ENCODE results near the gene APBA2. TPM values are rescaled to one million over a fixed set of nuclear protein-coding genes. Genes with fewer than 3 reads are reported as not detected.
A peak's percentile ranks its signal among the peaks of the same experiment; 100 is the strongest.

The APBA2 gene
- total RNA-seq, 1 donor from 2014 or later = 5.3 TPM

DNA sequence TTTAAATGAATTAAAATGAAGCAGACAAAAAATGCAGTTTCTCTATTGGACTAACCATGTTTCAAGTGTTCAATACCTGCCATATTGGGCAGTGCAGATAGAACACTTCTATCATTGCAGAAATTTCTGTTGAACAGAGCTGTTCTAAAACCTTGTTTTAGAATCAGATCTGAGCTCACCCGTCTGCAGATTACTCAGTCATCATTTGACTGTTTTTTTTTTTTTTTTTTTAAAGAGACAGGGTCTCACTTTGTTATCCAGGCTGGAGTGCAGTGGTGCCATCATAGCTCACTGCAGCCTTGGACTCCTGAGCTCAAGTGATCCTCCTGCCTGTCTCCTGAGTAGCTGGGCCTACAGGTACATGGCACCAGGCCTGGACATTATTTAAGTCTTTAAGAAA, 128.7 kb downstream of the APBA2 start:
- FAIRE-seq = no peak
- Histone ChIP-seq H3K27me3 (ENCODE audit: control insufficient read depth, insufficient read depth, low read length) (no peaks in the 10 kb centered on the region), H3K36me3 (ENCODE audit: control insufficient read depth, insufficient read depth, low read length) (no peaks in the 10 kb centered on the region), H3K4me3 (ENCODE audit: low read depth, low read length) (no peak overlapping the region)
- TF ChIP-seq CTCF (IDR thresholded peaks at IDR 0.05; ENCODE audit: insufficient read depth, low read length, severe bottlenecking) = no peak
- DNase-seq (ENCODE audit: low read depth) = no peak

DNA sequence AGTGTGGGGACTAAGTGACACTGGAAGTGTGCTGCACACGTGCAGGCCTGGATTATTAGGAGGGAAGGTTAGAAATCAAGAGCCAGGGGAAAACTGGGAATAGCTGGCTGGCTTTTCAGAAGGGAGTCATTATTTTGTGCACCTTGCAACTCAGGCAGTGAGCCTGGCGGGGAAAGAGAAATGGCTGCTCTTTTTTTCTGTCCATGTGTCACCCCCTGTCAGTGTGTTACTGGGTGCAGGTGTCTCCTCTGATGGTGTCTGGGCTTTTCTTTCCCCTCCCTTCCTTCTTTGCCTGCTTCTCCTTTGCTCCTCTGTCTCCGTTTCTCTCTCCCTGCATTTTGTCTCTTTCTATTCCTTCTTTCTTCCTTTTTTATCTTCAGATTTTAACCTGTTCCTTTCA, 130.7 kb downstream of the APBA2 start:
- no peak for TF ChIP-seq CTCF (IDR thresholded peaks at IDR 0.05; ENCODE audit: insufficient read depth, low read length, severe bottlenecking)
- H3K27me3 ChIP-seq (ENCODE audit: control insufficient read depth, insufficient read depth, low read length) = no peaks in the 10 kb centered on the region
- FAIRE-seq (no peak), DNase-seq (ENCODE audit: low read depth) (no peak)
- H3K36me3 ChIP-seq (ENCODE audit: control insufficient read depth, insufficient read depth, low read length) = no peaks in the 10 kb centered on the region
- no peak overlapping the region for H3K4me3 ChIP-seq (ENCODE audit: low read depth, low read length)

- Histone ChIP-seq H3K27me3 (ENCODE audit: control insufficient read depth, insufficient read depth, low read length) (no peaks in the 10 kb centered on the region), H3K36me3 (ENCODE audit: control insufficient read depth, insufficient read depth, low read length) (no peaks in the 10 kb centered on the region), H3K4me3 (ENCODE audit: low read depth, low read length) (no peak overlapping the region)
- TF ChIP-seq CTCF (IDR thresholded peaks at IDR 0.05; ENCODE audit: insufficient read depth, low read length, severe bottlenecking) = peak; percentile 10
- FAIRE-seq (no peak), DNase-seq (ENCODE audit: low read depth) (peak; percentile 15)
These were observed 132.5 kb downstream of the APBA2 start for GRCh38 chr15:29018120-29018805.

GRCh38 chr15:29018995-29019976, 133.5 kb downstream of the APBA2 start:
- DNase-seq (ENCODE audit: low read depth) = no peak
- H3K27me3 ChIP-seq (ENCODE audit: control insufficient read depth, insufficient read depth, low read length) = no peaks in the 10 kb centered on the region
- FAIRE-seq = no peak
- H3K4me3 ChIP-seq (ENCODE audit: low read depth, low read length) = no peak overlapping the region
- TF ChIP-seq CTCF (IDR thresholded peaks at IDR 0.05; ENCODE audit: insufficient read depth, low read length, severe bottlenecking) = no peak
- no peaks in the 10 kb centered on the region for H3K36me3 ChIP-seq (ENCODE audit: control insufficient read depth, insufficient read depth, low read length)

DNA sequence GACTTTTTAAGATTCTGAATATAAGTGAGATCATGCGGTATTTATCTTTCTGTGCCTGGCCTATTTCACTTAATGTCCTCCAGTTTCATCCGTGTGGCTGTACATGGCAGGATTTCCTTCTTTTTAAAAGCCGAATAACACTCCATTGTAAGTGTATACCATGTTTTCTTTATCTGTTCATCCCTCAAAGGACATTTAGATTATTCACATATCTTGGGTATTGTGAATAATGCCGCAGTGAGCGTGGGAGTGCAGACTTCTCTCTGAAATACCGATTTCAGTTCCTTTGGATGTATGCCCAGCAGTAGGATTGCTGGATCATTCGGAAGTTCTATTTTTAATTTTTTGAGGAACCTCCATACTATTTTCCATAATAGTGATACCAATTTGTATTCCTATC, 136.1 kb downstream of the APBA2 start:
- no peak for TF ChIP-seq CTCF (IDR thresholded peaks at IDR 0.05; ENCODE audit: insufficient read depth, low read length, severe bottlenecking)
- H3K4me3 ChIP-seq (ENCODE audit: low read depth, low read length) = no peak overlapping the region
- DNase-seq (ENCODE audit: low read depth) (no peak), FAIRE-seq (no peak)
- H3K27me3 ChIP-seq (ENCODE audit: control insufficient read depth, insufficient read depth, low read length) = no peaks in the 10 kb centered on the region
- H3K36me3 ChIP-seq (ENCODE audit: control insufficient read depth, insufficient read depth, low read length) = no peaks in the 10 kb centered on the region
